ENCODE results near the gene KDM4B.
"Not testable (repeated sequence)": the region's sequence is repeated elsewhere in the genome, so short reads cannot be mapped to it uniquely, and the experiment has no call there.

Gene KDM4B

GRCh38 chr19:4939466-4939865, 29.4 kb upstream of the KDM4B start:
- Histone ChIP-seq H3K9me3 (ENCODE audit: control insufficient read depth, low read length) (no peaks in the 10 kb centered on the region), H3K27ac (ENCODE audit: insufficient read depth, low read length, poor library complexity, severe bottlenecking) (no peak overlapping the region), H3K36me3 (ENCODE audit: control insufficient read depth, insufficient read depth, low read length) (no peaks in the 10 kb centered on the region), H3K27me3 (replicated peaks; ENCODE audit: control insufficient read depth, insufficient read depth, low read length, poor library complexity, severe bottlenecking) (no peaks in the 10 kb centered on the region), H3K4me3 (ENCODE audit: insufficient read depth, low read depth, low read length, poor library complexity, severe bottlenecking) (no peak overlapping the region), H3K4me1 (ENCODE audit: control insufficient read depth, insufficient read depth, low read length, poor library complexity, severe bottlenecking) (no peaks in the 10 kb centered on the region)
- DNase-seq = no peak

- not testable (repeated sequence) for H3K4me3 ChIP-seq (ENCODE audit: insufficient read depth, low read depth, low read length, poor library complexity, severe bottlenecking); H3K27me3 ChIP-seq (replicated peaks; ENCODE audit: control insufficient read depth, insufficient read depth, low read length, poor library complexity, severe bottlenecking); H3K36me3 ChIP-seq (ENCODE audit: control insufficient read depth, insufficient read depth, low read length); H3K27ac ChIP-seq (ENCODE audit: insufficient read depth, low read length, poor library complexity, severe bottlenecking); H3K9me3 ChIP-seq (ENCODE audit: control insufficient read depth, low read length); DNase-seq; H3K4me1 ChIP-seq (ENCODE audit: control insufficient read depth, insufficient read depth, low read length, poor library complexity, severe bottlenecking)
These were observed 27.2 kb upstream of the KDM4B start for GRCh38 chr19:4941638-4942169.

- not testable (repeated sequence) for H3K27me3 ChIP-seq (replicated peaks; ENCODE audit: control insufficient read depth, insufficient read depth, low read length, poor library complexity, severe bottlenecking); H3K4me1 ChIP-seq (ENCODE audit: control insufficient read depth, insufficient read depth, low read length, poor library complexity, severe bottlenecking); DNase-seq; H3K4me3 ChIP-seq (ENCODE audit: insufficient read depth, low read depth, low read length, poor library complexity, severe bottlenecking); H3K36me3 ChIP-seq (ENCODE audit: control insufficient read depth, insufficient read depth, low read length); H3K27ac ChIP-seq (ENCODE audit: insufficient read depth, low read length, poor library complexity, severe bottlenecking); H3K9me3 ChIP-seq (ENCODE audit: control insufficient read depth, low read length)
These were observed 18.3 kb upstream of the KDM4B start for GRCh38 chr19:4950650-4951049.

- Histone ChIP-seq H3K27me3 (replicated peaks; ENCODE audit: control insufficient read depth, insufficient read depth, low read length, poor library complexity, severe bottlenecking) (no peaks in the 10 kb centered on the region), H3K9me3 (ENCODE audit: control insufficient read depth, low read length) (no peaks in the 10 kb centered on the region), H3K27ac (ENCODE audit: insufficient read depth, low read length, poor library complexity, severe bottlenecking) (no peak overlapping the region), H3K4me3 (ENCODE audit: insufficient read depth, low read depth, low read length, poor library complexity, severe bottlenecking) (no peak overlapping the region), H3K36me3 (ENCODE audit: control insufficient read depth, insufficient read depth, low read length) (no peaks in the 10 kb centered on the region), H3K4me1 (ENCODE audit: control insufficient read depth, insufficient read depth, low read length, poor library complexity, severe bottlenecking) (no peaks in the 10 kb centered on the region)
- DNase-seq = no peak
These were observed 17.3 kb upstream of the KDM4B start for GRCh38 chr19:4951656-4952055.

GRCh38 chr19:4952945-4953344, 16.0 kb upstream of the KDM4B start:
- Histone ChIP-seq H3K27me3 (replicated peaks; ENCODE audit: control insufficient read depth, insufficient read depth, low read length, poor library complexity, severe bottlenecking) (no peaks in the 10 kb centered on the region), H3K36me3 (ENCODE audit: control insufficient read depth, insufficient read depth, low read length) (no peaks in the 10 kb centered on the region), H3K4me3 (ENCODE audit: insufficient read depth, low read depth, low read length, poor library complexity, severe bottlenecking) (no peak overlapping the region), H3K4me1 (ENCODE audit: control insufficient read depth, insufficient read depth, low read length, poor library complexity, severe bottlenecking) (no peaks in the 10 kb centered on the region), H3K9me3 (ENCODE audit: control insufficient read depth, low read length) (no peaks in the 10 kb centered on the region), H3K27ac (ENCODE audit: insufficient read depth, low read length, poor library complexity, severe bottlenecking) (no peak overlapping the region)
- DNase-seq = no peak

GRCh38 chr19:4954320-4955149, 14.4 kb upstream of the KDM4B start:
- not testable (repeated sequence) for H3K4me3 ChIP-seq (ENCODE audit: insufficient read depth, low read depth, low read length, poor library complexity, severe bottlenecking)

GRCh38 chr19:4955274-4955673, 13.6 kb upstream of the KDM4B start:
- no peaks in the 10 kb centered on the region for H3K27me3 ChIP-seq (replicated peaks; ENCODE audit: control insufficient read depth, insufficient read depth, low read length, poor library complexity, severe bottlenecking)
- H3K9me3 ChIP-seq (ENCODE audit: control insufficient read depth, low read length) = no peaks in the 10 kb centered on the region
- DNase-seq = no peak
- no peaks in the 10 kb centered on the region for H3K36me3 ChIP-seq (ENCODE audit: control insufficient read depth, insufficient read depth, low read length)
- H3K4me1 ChIP-seq (ENCODE audit: control insufficient read depth, insufficient read depth, low read length, poor library complexity, severe bottlenecking) = no peaks in the 10 kb centered on the region
- no peak overlapping the region for H3K4me3 ChIP-seq (ENCODE audit: insufficient read depth, low read depth, low read length, poor library complexity, severe bottlenecking)
- H3K27ac ChIP-seq (ENCODE audit: insufficient read depth, low read length, poor library complexity, severe bottlenecking) = no peak overlapping the region

More at GRCh38 chr19:4954320-4955149, 14.4 kb upstream of the KDM4B start:
- H3K27me3 ChIP-seq (replicated peaks; ENCODE audit: control insufficient read depth, insufficient read depth, low read length, poor library complexity, severe bottlenecking); H3K27ac ChIP-seq (ENCODE audit: insufficient read depth, low read length, poor library complexity, severe bottlenecking); H3K9me3 ChIP-seq (ENCODE audit: control insufficient read depth, low read length); H3K4me1 ChIP-seq (ENCODE audit: control insufficient read depth, insufficient read depth, low read length, poor library complexity, severe bottlenecking); H3K36me3 ChIP-seq (ENCODE audit: control insufficient read depth, insufficient read depth, low read length); DNase-seq: not testable (repeated sequence)

GRCh38 chr19:4957981-4958380, 10.9 kb upstream of the KDM4B start:
- no peaks in the 10 kb centered on the region for H3K4me1 ChIP-seq (ENCODE audit: control insufficient read depth, insufficient read depth, low read length, poor library complexity, severe bottlenecking)
- DNase-seq = no peak
- no peaks in the 10 kb centered on the region for H3K36me3 ChIP-seq (ENCODE audit: control insufficient read depth, insufficient read depth, low read length)
- H3K27me3 ChIP-seq (replicated peaks; ENCODE audit: control insufficient read depth, insufficient read depth, low read length, poor library complexity, severe bottlenecking) = no peaks in the 10 kb centered on the region
- H3K4me3 ChIP-seq (ENCODE audit: insufficient read depth, low read depth, low read length, poor library complexity, severe bottlenecking) = no peak overlapping the region
- H3K27ac ChIP-seq (ENCODE audit: insufficient read depth, low read length, poor library complexity, severe bottlenecking) = no peak overlapping the region
- H3K9me3 ChIP-seq (ENCODE audit: control insufficient read depth, low read length) = no peaks in the 10 kb centered on the region

- Histone ChIP-seq H3K4me3 (ENCODE audit: insufficient read depth, low read depth, low read length, poor library complexity, severe bottlenecking) (no peak overlapping the region), H3K36me3 (ENCODE audit: control insufficient read depth, insufficient read depth, low read length) (no peaks in the 10 kb centered on the region), H3K27me3 (replicated peaks; ENCODE audit: control insufficient read depth, insufficient read depth, low read length, poor library complexity, severe bottlenecking) (no peaks in the 10 kb centered on the region), H3K9me3 (ENCODE audit: control insufficient read depth, low read length) (no peaks in the 10 kb centered on the region), H3K27ac (ENCODE audit: insufficient read depth, low read length, poor library complexity, severe bottlenecking) (no peak overlapping the region), H3K4me1 (ENCODE audit: control insufficient read depth, insufficient read depth, low read length, poor library complexity, severe bottlenecking) (no peaks in the 10 kb centered on the region)
- DNase-seq = no peak
These were observed 6.8 kb upstream of the KDM4B start for GRCh38 chr19:4962085-4962619.

- Histone ChIP-seq H3K9me3 (ENCODE audit: control insufficient read depth, low read length) (no peaks in the 10 kb centered on the region), H3K4me3 (ENCODE audit: insufficient read depth, low read depth, low read length, poor library complexity, severe bottlenecking) (no peak overlapping the region), H3K27ac (ENCODE audit: insufficient read depth, low read length, poor library complexity, severe bottlenecking) (no peak overlapping the region), H3K36me3 (ENCODE audit: control insufficient read depth, insufficient read depth, low read length) (no peaks in the 10 kb centered on the region), H3K4me1 (ENCODE audit: control insufficient read depth, insufficient read depth, low read length, poor library complexity, severe bottlenecking) (peaks cover 8% of the 10 kb centered on the region), H3K27me3 (replicated peaks; ENCODE audit: control insufficient read depth, insufficient read depth, low read length, poor library complexity, severe bottlenecking) (no peaks in the 10 kb centered on the region)
- no peak for DNase-seq
These were observed 3.9 kb upstream of the KDM4B start for GRCh38 chr19:4965061-4965460.

Measured in effector memory CD4-positive, alpha-beta T cell (primary cell).